GM21529 (cell line): ENCODE measurements around the gene ATOH7.
A peak's percentile ranks its signal among the peaks of the same experiment; 100 is the strongest.
"Not testable (repeated sequence)": the region's sequence is repeated elsewhere in the genome, so short reads cannot be mapped to it uniquely, and the experiment has no call there.

Experiments used
- ATAC-seq: cut with Tn5 transposase; IDR thresholded peaks from one replicate; pipeline ENCODE4 v1.9.1; 2021; ENCODE audit not compliant: unreplicated experiment

ATOH7 gene

GRCh38 chr10:68238371-68238770, 6.5 kb upstream of the ATOH7 start:
- ATAC-seq, result no peak

DNA sequence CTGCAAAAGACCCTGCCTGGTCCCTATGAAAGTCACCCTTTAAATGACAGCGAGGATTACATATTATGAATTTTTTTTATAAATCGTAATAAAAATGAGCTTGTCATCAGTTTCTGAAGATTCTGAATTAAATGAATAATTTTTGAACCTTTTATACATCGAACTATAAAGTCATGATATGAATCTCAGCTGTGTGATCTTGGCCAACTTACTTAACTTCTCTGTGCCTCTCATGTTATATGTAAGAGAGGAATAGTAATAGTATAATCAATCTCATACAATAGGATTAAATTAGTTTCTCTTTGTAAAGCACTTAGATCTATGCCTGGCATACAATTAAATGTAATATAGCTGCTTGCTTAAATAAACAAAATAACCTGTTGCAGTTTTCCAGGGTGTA, 5.3 kb upstream of the ATOH7 start:
- no peak for ATAC-seq

DNA sequence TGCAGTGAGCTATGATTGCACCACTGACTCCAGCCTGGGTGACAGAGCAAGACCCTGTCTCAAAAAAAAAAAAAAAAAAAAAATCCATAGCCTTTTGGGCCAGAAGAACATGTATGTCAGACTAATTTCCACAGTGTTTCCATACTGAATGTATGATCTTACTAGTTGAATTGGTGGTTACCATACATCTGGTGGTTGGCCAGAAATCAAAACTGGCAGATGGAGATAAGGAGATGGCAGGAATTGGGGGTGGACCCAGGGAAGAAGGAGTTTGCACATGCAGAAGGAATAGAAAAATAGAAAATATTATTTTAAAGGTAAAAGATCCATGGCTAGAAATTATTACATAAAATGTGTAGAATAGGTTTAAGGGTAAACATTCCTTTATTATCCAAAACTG, 3.7 kb upstream of the ATOH7 start:
- ATAC-seq, result no peak

- no peak for ATAC-seq
Measured at GRCh38 chr10:68235111-68235510, 3.2 kb upstream of the ATOH7 start.

- ATAC-seq, result no peak
Measured at GRCh38 chr10:68233046-68233445, 1.1 kb upstream of the ATOH7 start.

DNA sequence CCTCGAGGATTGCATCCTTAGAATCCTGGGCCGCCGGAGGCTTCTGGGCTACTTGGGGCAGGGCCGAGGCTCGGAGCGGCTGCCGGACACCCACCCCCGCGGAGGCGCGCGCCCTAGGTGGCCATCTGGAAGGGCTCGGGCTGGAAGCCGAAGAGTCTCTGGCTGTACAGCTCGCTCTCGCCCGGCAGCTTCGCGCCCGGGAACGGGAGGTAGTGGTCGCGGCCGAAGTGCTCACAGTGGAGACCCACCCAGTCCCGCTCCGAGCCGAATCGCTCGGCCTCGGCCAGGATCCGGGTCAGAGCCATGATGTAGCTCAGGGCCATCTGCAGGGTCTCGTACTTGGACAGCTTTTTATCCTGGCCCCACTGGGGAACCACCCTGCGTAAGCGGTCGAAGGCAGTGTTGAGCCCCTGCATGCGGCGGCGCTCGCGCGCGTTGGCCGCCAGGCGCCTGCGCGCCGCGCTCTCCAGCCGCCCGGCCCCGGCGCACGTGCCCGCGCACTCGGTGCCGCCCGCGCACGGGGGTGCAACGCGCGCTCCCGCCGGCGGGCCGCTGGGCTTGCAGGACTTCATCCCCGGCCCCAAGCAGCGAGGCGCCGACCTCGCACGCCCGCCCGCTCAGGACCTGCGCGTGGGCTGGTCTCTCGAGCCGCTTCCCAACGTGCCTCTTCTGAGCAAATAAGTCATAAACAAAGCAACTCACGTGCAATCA, 652 bp downstream of the ATOH7 start:
- ATAC-seq, result peak; percentile 94

DNA sequence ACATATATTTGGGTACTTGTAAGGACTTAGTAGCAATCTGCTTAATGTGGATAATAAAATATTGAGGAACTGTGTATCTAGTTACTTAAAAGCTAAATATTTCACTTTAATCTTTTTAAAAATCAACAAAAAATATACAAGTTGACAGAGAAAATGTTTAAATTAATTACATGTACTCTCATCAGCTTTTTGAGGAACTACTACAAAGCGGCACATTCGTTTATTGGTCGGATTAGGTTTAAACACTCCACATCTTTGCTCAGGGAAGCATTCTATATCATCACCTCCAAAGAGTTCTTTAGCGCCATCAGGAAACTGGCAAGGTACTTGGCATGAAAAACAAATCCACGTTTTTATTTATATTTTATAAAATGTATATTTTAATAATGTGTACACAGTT, 1.6 kb downstream of the ATOH7 start:
- ATAC-seq, result no peak

- ATAC-seq, result no peak
Measured at GRCh38 chr10:68224810-68225209, 7.1 kb downstream of the ATOH7 start.

DNA sequence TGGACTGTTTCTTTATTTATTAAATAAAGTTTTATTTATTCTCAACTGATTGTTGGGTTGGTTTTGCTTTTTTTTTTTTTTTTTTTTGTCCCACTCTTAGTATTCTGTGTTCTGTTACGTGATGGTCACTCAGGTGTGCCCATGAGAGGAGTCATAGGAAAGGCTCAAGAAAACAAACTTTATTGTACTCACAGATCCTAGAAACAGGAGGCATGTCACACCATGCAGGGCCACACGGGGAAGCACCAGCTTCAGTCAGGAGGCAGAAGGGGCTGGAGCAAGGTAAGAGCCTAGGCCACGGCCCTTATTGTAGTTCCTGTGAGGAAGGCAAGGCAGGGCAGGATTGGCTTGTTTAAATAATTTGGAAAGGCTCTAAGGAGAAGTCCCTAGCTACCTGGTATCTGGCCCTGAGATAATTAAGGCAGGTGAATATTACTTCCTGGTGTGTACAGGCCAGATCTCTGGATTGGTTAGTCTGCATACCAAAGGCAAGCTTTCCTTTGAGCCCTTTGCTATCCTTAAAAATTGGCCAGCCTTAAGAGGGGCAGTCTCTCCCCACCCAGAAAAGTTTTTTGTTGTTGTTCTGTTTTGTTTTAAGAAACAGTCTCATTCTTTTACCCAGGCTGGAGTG, 8.3 kb downstream of the ATOH7 start:
- no peak for ATAC-seq

DNA sequence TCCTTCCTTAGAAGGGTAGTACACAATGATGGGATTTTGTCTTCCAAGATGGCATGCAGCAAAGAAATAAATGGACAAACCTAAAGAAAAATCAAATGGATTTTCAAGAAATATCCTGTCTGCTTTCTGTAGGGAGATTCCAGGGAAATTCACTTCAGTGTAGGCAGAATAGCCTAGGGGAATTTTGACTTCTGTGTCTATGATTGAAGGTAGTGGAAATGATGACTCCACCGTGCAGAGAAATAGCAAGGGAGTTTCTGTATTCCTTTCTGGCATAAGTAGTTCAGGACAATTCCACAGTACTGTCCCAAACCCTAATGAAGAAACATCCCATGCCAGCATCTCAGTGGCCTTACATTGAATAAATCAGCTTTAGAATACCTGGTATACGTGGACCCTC, 9.5 kb downstream of the ATOH7 start:
- ATAC-seq, result no peak

DNA sequence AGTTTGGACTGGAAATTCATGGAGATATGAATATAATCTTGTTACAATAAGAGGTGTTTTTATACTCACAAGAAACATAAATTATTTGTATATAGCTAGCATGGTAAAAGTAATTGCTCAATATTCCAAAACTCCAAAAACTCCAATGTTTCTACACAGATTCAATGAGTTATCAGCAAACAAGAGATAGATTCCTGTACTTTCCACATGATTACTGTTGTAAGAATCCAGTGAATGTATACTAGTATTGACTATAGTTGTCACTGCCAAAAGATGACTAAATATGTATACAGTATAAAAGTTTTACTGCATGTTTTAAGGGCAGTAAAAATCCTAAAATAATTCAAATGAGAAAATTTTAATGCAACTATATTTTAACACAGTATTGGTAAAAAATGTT, 10.7 kb downstream of the ATOH7 start:
- ATAC-seq, result no peak

GRCh38 chr10:68218786-68219185, 13.1 kb downstream of the ATOH7 start:
- ATAC-seq, result no peak

- ATAC-seq, result no peak
Measured at GRCh38 chr10:68212721-68213352, 19.1 kb downstream of the ATOH7 start.

- no peak for ATAC-seq
Measured at GRCh38 chr10:68211669-68212068, 20.2 kb downstream of the ATOH7 start.

DNA sequence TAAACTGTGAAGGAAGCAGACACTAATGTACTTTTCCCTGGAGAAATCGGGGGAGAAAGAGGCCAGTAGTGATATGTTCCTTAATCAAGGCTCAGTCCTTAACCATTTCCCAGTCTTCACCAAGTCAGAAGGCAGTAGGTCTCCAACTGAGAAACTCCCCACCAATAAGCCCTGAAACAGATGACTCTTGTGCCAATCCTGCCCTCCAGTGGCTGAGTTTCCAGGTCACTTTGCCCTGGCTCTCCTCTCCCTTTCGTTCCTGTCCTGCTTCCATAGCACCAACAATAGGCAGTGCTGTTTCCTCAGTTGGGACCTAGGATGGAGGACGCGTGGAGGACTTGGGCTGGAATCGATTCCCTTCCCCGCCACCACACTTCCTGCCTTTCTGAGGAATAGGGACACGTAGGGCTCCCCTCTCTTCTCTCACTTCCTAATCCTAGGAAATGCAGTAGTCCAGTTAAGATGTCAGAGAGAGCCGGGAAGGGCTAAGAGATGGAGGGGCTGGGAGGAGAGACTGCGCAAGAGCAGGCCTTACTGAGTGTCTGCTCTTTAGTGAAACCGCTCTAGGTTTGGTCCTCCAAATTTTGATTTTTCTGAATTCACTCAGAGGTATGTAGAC, 23.4 kb downstream of the ATOH7 start:
- ATAC-seq, result no peak

- no peak for ATAC-seq
Measured at GRCh38 chr10:68202960-68203353, 29.0 kb downstream of the ATOH7 start.

- ATAC-seq, result no peak
Measured at GRCh38 chr10:68196701-68197100, 35.2 kb downstream of the ATOH7 start.

DNA sequence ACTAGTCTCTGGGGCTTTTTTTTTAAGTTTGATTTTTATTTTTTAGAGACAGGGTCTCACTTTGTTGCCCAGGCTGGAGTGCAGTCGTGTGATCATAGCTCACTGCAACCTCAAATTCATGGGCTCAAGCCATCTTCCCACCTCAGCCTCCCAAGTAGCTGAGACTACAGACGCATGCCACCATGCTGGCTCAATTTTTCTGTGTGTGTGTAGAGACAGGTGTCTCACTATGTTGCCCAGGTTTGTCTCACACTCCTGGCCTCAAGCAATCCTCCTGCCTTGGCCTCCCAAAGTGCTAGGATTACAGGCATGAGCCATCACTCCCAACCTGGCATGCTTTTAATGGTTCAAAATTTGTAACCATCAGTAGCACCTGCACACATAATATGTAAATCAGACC, 36.1 kb downstream of the ATOH7 start:
- not testable (repeated sequence) for ATAC-seq

GRCh38 chr10:68194290-68194689, 37.6 kb downstream of the ATOH7 start:
- ATAC-seq, result no peak

GRCh38 chr10:68192113-68192512, 39.8 kb downstream of the ATOH7 start:
- ATAC-seq, result no peak

DNA sequence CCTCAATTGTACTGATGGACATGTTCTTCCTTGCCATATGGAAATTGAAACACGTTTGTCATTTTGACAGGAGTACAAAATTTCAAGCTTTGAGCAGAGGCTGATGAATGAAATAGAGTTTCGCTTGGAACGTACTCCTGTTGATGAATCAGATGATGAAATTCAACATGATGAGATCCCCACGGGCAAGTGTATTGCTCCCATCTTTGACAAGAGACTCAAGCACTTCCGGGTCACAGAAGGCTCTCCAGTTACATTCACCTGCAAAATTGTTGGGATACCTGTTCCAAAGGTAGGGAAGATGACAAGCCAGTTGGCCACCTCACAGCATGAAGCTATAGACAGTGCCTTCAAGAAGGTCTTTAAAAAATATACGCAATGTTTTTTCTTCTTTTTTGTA, 43.1 kb downstream of the ATOH7 start:
- no peak for ATAC-seq

GRCh38 chr10:68185085-68185484, 46.8 kb downstream of the ATOH7 start:
- no peak for ATAC-seq
